Esophagus muscularis mucosa (tissue), 4 donors: ENCODE measurements around the gene PFDN4.

Experiments
- CTCF ChIP-seq, 3 experiments: fragments of 200-600 bp in 2 of 3; fragments of 450-650 bp in 1 of 3; sonication (generic) in 2 of 3; IDR thresholded peaks; one replicate each; pipeline ENCODE4 v1.5.1; 2017 to 2019; ENCODE audit warnings: antibody characterized with exemption in 3 of 3, mild to moderate bottlenecking in 2 of 3, moderate library complexity in 1 of 3
- EP300 ChIP-seq: sonication (generic); formaldehyde crosslinking; IDR thresholded peaks from one replicate; pipeline ENCODE4 v1.6.1; 2017; ENCODE audit warnings: antibody characterized with exemption
- POLR2A ChIP-seq: fragments of 450-650 bp; IDR thresholded peaks from one replicate; pipeline ENCODE4 v1.6.1; 2017; ENCODE audit warnings: antibody characterized with exemption, moderate library complexity, mild to moderate bottlenecking, low read depth
- POLR2AphosphoS5 ChIP-seq, 2 donors: sonication (generic); formaldehyde crosslinking; IDR thresholded peaks; one replicate each; pipeline ENCODE4 v1.6.1; 2017; ENCODE audit warnings: antibody characterized with exemption in 2 of 2

DNA sequence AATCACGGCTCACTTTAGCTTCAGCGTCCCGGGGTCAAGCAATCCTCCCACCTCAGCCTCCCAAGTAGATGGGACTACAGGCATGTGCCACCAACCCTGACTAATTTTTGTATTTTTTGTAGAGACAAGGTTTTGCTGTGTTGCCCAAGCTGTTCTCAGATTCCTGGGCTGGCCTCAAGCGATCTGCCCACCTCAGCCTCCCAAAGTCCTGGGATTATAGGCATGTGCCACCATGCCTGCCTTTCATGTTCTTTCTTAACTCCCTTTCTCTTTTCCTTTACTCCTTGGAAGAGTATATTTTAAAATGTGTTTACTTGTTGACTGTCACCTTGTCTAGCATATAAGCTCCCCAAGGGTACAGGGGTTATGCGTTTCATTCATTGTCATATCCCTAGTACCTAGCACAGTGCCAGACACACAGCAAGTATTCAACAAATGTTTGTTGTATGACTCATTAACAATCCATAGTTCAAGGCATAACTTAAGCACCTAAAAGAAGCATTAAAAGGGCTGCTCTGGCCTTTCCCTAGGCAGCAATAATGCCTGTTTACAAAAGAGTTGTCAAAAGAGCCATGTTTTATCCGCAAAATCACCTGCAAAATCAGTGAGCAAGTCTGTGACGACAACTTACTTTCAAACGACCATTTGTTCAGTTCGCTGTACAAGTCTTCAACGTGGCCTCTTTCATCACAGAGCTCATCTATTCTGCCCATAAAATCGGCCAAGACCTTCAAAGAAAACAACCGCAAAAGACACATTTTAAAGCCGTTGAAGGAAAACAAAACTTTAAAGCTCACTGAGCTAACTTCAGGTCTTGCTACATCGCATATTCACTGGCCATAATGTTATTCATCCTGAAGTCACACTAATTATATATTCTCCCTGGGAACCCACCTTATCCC, 38.7 kb upstream of the PFDN4 start:
- TF ChIP-seq CTCF (IDR thresholded peaks at IDR 0.05) (no peak), POLR2AphosphoS5 (IDR thresholded peaks at IDR 0.05) (no peak), EP300 (no peak), POLR2A (no peak)
